Hepatocyte (in vitro differentiated cells): Measurements from ENCODE around the gene BLID. TPM values are rescaled to one million over a fixed set of nuclear protein-coding genes. Genes with fewer than 3 reads are reported as not detected.
A peak's percentile ranks its signal among the peaks of the same experiment; 100 is the strongest.

Experiments
- DNase-seq: peaks from one replicate; pipeline ENCODE4 v3.0.0-alpha.2; 2016; ENCODE audit warnings: low spot score
- H2AFZ ChIP-seq: fragments of 200-600 bp; sonication (generic); 2 replicates; pipeline ENCODE4 v1.6.0; 2016; ENCODE audit warnings: antibody characterized with exemption, mild to moderate bottlenecking
- H3K27ac ChIP-seq: fragments of 200-600 bp; sonication (generic); 2 replicates; pipeline ENCODE4 v1.5.1; 2016; ENCODE audit warnings: mild to moderate bottlenecking
- H3K27me3 ChIP-seq: fragments of 200-600 bp; sonication (generic); 2 replicates; pipeline ENCODE4 v1.6.1; 2016
- H3K36me3 ChIP-seq: fragments of 200-600 bp; sonication (generic); replicated peaks from 2 replicates; pipeline ENCODE4 v1.5.1; 2016; ENCODE audit warnings: low read depth; ENCODE audit not compliant: insufficient read depth
- H3K4me1 ChIP-seq: fragments of 200-600 bp; sonication (generic); 2 replicates; pipeline ENCODE4 v1.5.1; 2016; ENCODE audit warnings: mild to moderate bottlenecking, moderate library complexity; ENCODE audit not compliant: insufficient read depth
- H3K4me2 ChIP-seq: fragments of 200-600 bp; sonication (generic); 2 replicates; pipeline ENCODE4 v1.6.0; 2016
- H3K4me3 ChIP-seq: fragments of 200-600 bp; sonication (generic); 2 replicates; pipeline ENCODE4 v1.5.1; 2016; ENCODE audit warnings: mild to moderate bottlenecking
- H3K79me2 ChIP-seq: fragments of 200-600 bp; sonication (generic); 2 replicates; pipeline ENCODE4 v1.6.0; 2017; ENCODE audit warnings: mild to moderate bottlenecking
- H3K9me2 ChIP-seq: fragments of 200-600 bp; sonication (generic); replicated peaks from 2 replicates; pipeline ENCODE4 v1.6.0; 2017; ENCODE audit warnings: mild to moderate bottlenecking; ENCODE audit not compliant: insufficient read depth
- H3K9me3 ChIP-seq: fragments of 200-600 bp; sonication (generic); 2 replicates; pipeline ENCODE4 v1.5.1; 2016; ENCODE audit warnings: low read depth, mild to moderate bottlenecking
- H4K20me1 ChIP-seq: fragments of 200-600 bp; sonication (generic); 2 replicates; pipeline ENCODE4 v1.6.0; 2016; ENCODE audit warnings: mild to moderate bottlenecking; ENCODE audit not compliant: insufficient read depth, poor library complexity, severe bottlenecking
- CTCF ChIP-seq: fragments of 200-600 bp; sonication (generic); IDR thresholded peaks from 2 replicates; pipeline ENCODE4 v1.5.1; 2016; ENCODE audit warnings: antibody characterized with exemption, mild to moderate bottlenecking; ENCODE audit not compliant: poor library complexity
- EZH2 ChIP-seq: fragments of 200-600 bp; sonication (generic); IDR thresholded peaks from 2 replicates; pipeline ENCODE4 v1.6.1; 2016; ENCODE audit warnings: antibody characterized with exemption, mild to moderate bottlenecking, borderline replicate concordance
- EZH2phosphoT487 ChIP-seq: fragments of 200-600 bp; sonication (generic); IDR thresholded peaks from one replicate; pipeline ENCODE4 v1.6.1; 2018; ENCODE audit warnings: antibody characterized with exemption, mild to moderate bottlenecking, low read depth, moderate library complexity; ENCODE audit not compliant: unreplicated experiment, severe bottlenecking
- WGBS: methylation state at CpG from one replicate; pipeline ENCODE4 v1.1.6; 2016; ENCODE audit warnings: low lambda C conversion rate; ENCODE audit errors: missing lambda C conversion rate; 5-methylcytosine and 5-hydroxymethylcytosine counted together
- polyA plus RNA-seq: library from polyadenylated mRNA; unstranded; fragments of >200 nt; fragmentation: Nextera tagmentation; extraction: Ambion mirVana; gene quantifications from 2 replicates; pipeline ENCODE4 v1.2.1, GENCODE V29; 2016
- total RNA-seq: library from RNA; depleted of rRNA; stranded (reverse); fragments of >200 nt; gene quantifications from 2 replicates; pipeline ENCODE4 v1.2.3, GENCODE V29; 2014

Gene BLID
- total and polyA plus RNA-seq, 2 experiments from 2014 or later, result 0.41 to 2.3 TPM

- no peak overlapping the region for H3K27ac ChIP-seq
- no peaks in the 10 kb centered on the region for H4K20me1 ChIP-seq
- no peaks in the 10 kb centered on the region for H3K79me2 ChIP-seq
- no peak overlapping the region for H3K4me2 ChIP-seq
- no peak overlapping the region for H2AFZ ChIP-seq
- 95% methylated on average over 4 of the region's 4 CpGs for WGBS
- no peaks in the 10 kb centered on the region for H3K27me3 ChIP-seq
- no peak overlapping the region for H3K4me3 ChIP-seq
- no peak for DNase-seq
- H3K9me2 ChIP-seq, result no peaks in the 10 kb centered on the region
- H3K4me1 ChIP-seq, result peaks cover 5% of the 10 kb centered on the region
- no peaks in the 10 kb centered on the region for H3K36me3 ChIP-seq
- TF ChIP-seq EZH2phosphoT487 (no peak), EZH2 (no peak), CTCF (no peak)
- no peaks in the 10 kb centered on the region for H3K9me3 ChIP-seq
Measured at GRCh38 chr11:122109932-122110331, 6.1 kb downstream of the BLID start.

DNA sequence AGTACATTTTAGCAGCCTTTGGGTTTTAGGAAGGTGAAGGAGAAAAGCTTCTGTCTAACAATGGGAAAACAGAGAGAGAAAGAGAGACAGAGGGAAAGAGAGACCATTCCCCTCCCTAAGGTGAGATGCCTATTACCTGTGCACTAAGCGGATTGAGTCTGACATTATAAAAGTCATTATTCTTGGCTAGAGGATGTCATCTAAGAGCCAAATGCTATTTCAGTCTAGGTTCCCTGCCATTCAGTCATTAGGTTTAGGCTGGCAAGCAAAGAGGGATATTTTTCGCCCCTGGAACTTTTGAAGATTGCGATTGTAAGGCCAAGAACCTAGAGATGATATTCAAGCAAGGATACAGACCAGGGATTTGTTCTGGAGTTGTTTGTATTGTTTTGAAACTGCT is 7.2 kb downstream of the BLID start:
- no peak for TF ChIP-seq EZH2phosphoT487
- TF ChIP-seq EZH2, result no peak
- TF ChIP-seq CTCF, result no peak
- Histone ChIP-seq H3K36me3 (no peaks in the 10 kb centered on the region), H3K4me3 (no peak overlapping the region), H2AFZ (no peak overlapping the region), H3K9me2 (no peaks in the 10 kb centered on the region), H3K9me3 (no peaks in the 10 kb centered on the region), H4K20me1 (no peaks in the 10 kb centered on the region), H3K79me2 (no peaks in the 10 kb centered on the region), H3K27me3 (no peaks in the 10 kb centered on the region), H3K27ac (no peak overlapping the region), H3K4me2 (no peak overlapping the region), H3K4me1 (no peaks in the 10 kb centered on the region)
- WGBS, result 95% methylated on average over 3 of the region's 3 CpGs
- DNase-seq, result no peak

- Histone ChIP-seq H3K4me3 (no peak overlapping the region), H3K27ac (no peak overlapping the region), H3K9me3 (no peaks in the 10 kb centered on the region), H2AFZ (no peak overlapping the region), H3K4me2 (no peak overlapping the region), H4K20me1 (no peaks in the 10 kb centered on the region), H3K9me2 (no peaks in the 10 kb centered on the region), H3K4me1 (no peaks in the 10 kb centered on the region), H3K27me3 (no peaks in the 10 kb centered on the region), H3K79me2 (no peaks in the 10 kb centered on the region), H3K36me3 (no peaks in the 10 kb centered on the region)
- DNase-seq, result peak; percentile 42
- TF ChIP-seq EZH2phosphoT487 (no peak), CTCF (peak; percentile 49)
- WGBS, result 66% methylated on average over 3 of the region's 3 CpGs
Measured at GRCh38 chr11:122108192-122108799, 7.7 kb downstream of the BLID start.

DNA sequence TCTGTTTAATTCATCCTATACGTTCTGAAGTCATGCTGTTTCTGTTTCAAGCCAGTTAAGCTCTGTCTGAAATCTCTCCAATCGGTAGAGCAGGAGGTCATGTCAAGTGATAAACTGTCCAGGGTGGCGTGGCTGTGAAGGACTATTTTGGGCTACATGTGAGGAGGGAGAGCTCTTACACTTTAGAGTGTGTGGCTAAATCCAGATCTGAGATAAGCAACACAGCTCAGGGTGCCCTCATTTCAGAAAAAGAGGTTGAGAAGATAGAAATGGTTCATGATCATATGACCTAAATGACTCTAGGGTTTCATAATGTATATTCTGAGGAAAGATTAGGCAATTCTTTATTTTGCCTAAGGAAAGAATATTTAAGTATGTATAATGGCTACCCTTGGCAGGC is 8.4 kb downstream of the BLID start:
- Histone ChIP-seq H3K9me3 (no peaks in the 10 kb centered on the region), H3K4me2 (no peak overlapping the region), H3K36me3 (no peaks in the 10 kb centered on the region), H3K9me2 (no peaks in the 10 kb centered on the region), H3K79me2 (no peaks in the 10 kb centered on the region), H2AFZ (no peak overlapping the region), H3K4me3 (no peak overlapping the region), H3K27me3 (no peaks in the 10 kb centered on the region), H3K27ac (no peak overlapping the region), H4K20me1 (no peaks in the 10 kb centered on the region), H3K4me1 (no peaks in the 10 kb centered on the region)
- WGBS, result 59% methylated on average over 3 of the region's 3 CpGs
- no peak for DNase-seq
- no peak for TF ChIP-seq CTCF
